GM21447 (cell line): ENCODE data around the gene EIF1B.

Source experiments
- ATAC-seq: cut with Tn5 transposase; IDR thresholded peaks from one replicate; pipeline ENCODE4 v1.9.1; 2021; ENCODE audit not compliant: unreplicated experiment

The EIF1B gene

DNA sequence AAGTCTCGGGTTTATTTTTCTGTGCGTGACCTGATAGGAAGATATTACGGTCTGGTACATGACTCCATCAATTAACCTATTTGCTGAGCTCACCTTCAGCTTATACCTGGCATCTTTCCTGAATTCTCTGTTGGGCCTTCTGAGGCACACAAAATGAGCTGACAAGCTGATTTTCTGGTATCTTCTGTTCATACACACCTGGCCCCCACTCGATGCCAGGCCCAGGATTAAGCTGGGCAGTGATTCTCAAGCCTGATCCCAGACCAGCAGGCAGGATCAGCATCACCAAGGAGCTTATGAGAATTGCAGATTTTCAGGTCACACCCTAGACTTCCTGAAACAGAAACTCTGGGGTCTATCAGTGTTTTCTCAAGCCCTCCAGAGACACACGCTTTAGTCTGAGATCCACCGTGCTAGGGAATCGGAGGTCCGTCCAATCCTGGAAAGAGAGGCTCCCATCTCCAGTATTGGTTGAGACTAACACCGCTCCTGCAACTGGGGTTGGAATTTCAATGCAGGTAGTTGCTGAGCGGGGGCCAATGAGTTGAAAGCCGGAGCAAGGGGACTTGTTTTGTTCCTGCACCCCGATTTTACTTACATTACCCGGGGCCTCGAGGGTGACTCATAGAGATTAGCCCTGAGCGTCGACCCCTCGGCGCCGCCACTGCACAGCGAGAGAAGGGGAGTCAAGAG is 636 bp upstream of the EIF1B start:
- ATAC-seq, result no peak

DNA sequence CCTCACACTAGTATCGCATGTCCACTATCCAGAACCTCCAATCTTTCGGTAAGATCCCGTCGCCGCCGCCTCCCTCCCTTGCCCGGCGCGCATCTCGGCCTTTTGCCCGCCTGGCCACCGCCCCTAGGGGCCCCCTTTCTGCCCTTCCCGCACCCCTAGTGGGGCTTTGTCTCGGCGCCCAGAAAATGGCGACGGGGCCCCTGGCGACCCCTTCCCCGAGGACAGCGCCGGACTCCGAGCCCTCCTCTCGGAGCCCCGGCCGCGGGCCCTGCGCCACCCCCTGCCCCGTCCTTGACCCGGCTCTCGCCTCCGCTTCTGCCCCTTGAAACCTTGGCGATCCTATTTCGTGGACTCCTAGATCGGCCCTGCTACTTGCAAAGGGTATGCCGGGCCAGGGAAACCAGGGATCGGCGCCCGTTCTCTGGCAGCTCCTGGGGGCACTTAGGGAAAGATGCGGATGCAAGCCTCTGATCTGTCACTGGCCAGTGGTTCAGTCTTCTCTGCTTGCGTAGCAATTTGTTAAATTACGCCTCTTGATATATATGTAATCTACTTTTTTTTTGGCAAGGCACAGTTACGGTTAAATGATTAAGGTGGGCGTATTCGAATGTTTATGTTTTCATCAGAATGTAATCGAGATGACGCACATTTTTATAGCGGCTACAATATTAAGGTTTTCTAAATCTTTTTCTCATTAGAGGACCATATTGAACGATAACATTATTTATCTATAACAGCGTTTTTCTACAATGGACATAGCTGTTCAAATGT is 603 bp downstream of the EIF1B start:
- peak; percentile 26 for ATAC-seq

- ATAC-seq, result no peak
Observed at GRCh38 chr3:40310705-40311104, 1.2 kb downstream of the EIF1B start.

DNA sequence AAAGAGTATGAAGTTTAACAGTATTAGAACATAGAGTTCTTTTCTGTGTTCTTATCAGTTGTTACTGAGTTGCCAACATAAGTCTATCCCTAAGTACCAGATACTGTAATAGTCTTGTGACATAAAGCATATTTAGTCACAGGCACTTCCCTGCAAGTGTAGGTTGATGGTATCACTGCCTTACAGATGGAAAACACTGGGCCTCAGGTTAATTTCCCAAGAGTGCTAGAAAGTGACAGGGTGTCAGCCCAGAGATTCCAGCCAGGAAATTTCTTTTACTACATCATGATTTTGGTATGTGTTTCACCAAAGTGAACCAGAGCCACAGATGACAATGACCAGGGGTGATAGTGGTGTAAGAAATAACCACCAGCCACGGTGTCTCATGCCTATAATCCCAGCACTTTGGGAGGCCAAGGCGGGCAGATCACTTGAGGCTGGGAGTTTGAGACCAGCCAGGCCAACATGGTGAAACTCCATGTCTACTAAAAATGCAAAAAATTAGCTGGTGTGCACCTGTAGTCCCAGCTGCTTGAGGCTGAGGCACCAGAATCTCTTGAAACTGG is 3.2 kb downstream of the EIF1B start:
- ATAC-seq, result no peak

- no peak for ATAC-seq
Observed at GRCh38 chr3:40313975-40314860, 4.7 kb downstream of the EIF1B start.

GRCh38 chr3:40317061-40317855 is 7.8 kb downstream of the EIF1B start:
- peak; percentile 84 for ATAC-seq

DNA sequence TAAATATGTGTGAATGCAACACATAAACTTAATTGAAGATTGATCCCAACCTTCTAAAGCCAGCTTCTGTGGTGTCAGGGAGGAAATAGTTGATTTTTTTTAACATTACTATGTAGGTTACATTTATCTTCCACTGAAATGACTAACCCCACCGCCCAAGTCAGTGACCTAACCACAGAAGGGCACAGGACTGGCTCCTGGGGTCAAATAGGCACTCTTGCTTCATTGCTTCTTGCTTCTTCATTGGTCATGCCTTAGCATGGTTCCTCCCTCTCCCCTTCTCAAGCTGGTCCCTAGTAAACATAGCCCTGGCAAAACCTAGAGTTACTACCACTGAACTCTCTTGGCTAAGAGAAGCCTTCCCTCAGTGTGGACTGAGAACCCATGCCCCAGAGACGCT is 12.3 kb downstream of the EIF1B start:
- no peak for ATAC-seq

- ATAC-seq, result no peak
Observed at GRCh38 chr3:40323946-40324345, 14.4 kb downstream of the EIF1B start.

- no peak for ATAC-seq
Observed at GRCh38 chr3:40324621-40325020, 15.1 kb downstream of the EIF1B start.

GRCh38 chr3:40325465-40325864 is 16.0 kb downstream of the EIF1B start:
- no peak for ATAC-seq

GRCh38 chr3:40328374-40328773 is 18.9 kb downstream of the EIF1B start:
- no peak for ATAC-seq

- ATAC-seq, result no peak
Observed at GRCh38 chr3:40329071-40329470, 19.6 kb downstream of the EIF1B start.

DNA sequence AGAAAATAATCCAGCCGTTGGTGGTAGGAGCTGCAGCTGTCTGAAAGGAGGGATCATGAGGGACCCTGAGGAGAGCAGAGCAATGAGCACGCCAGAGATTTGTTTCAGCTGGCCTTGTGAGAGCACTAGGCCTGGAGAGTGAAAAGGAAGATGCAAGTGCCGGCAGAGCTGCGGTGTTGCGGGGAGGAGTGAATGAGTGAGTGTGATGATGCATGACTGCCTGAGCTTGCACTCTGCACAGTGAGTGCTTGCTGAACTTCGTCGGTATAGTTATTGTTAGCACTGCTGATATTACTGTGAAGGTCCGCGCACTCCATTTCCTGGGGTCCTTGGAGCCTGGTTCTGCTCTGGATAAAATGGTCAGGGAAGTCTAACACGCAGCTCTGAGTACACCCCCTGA is 23.2 kb downstream of the EIF1B start:
- no peak for ATAC-seq

DNA sequence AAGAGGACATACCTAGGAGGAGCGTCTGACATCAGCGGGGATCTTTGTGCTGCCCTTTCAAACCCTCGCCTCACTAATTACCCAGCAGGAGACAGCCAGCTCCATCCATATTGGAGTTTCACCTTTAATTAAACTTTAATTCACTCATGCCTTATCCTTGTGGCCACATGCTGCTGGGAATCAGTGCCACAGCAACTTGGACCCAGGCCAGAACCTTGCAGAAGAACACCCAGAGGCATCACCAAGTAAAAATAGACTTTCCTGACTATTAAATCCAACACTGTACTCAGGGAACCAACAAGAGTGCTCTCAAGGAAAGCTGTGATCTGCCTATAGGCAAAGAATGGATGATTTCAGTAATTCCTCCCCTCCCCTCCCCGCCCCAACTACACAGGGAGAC is 23.9 kb downstream of the EIF1B start:
- ATAC-seq, result no peak

DNA sequence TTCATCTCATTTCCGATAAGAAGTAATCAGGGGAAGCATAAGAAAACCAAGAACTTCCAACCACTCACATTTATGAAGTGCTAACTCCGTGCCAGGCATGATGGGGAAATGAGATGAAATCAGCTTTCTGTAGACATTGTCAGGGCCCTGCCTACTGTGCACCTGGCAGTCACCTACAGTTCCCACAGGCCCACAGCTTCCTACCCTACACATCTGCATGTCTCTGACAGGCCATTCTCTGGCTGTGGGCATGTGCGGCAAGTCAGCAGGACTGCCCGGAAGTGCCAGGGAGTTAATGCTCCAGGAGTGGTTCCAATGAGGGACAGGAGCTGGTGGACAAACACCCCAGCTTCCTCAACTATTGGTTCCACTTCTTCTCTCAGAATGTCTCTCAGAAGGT is 24.3 kb downstream of the EIF1B start:
- no peak for ATAC-seq

DNA sequence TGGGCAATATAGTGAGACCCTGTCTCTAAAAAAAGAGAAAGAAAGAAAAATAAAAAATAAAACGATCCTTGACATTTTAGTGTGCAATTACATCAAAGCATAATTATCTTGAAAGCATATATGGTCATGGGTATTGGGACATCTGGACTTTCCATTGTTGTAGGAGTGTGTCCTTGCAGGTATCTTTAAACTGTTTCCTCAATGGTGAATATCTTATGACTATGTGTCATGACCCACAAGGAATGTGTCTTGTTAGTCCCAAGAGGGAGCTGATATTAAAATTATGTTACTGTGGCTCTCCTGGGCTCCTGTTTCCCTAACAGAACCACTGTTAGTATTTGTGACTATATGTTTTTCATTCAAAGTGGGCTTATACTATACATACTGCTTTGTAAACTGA is 26.6 kb downstream of the EIF1B start:
- no peak for ATAC-seq

DNA sequence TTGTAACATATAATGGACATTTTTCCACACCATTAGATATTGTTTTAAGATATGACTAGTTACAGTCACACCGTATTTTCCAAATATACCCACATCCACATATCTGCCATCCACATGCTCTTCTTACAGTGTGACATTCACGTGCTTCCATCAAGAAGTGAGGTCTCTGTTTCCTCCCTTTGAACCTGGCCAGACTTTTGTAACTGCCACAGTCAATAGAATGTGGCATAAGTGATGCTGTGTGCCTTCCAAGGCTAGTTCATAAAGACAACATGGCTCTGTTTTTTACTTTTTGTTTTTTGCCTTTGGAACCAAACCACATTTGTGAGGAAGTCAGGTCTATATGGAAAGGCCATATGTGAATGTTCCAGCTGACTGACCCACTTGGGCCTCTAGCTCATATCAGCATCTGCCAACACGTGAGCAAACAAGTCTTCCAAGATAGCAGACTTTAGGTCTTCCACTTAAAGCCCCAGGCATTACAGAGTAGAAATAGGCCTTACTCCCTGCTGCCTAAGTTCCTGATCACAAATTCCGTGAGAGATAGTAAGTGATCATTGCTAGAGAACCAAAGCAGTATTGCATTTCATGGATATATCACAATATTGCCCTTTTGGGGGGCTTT is 27.1 kb downstream of the EIF1B start:
- ATAC-seq, result no peak

GRCh38 chr3:40337136-40338108 is 27.9 kb downstream of the EIF1B start:
- ATAC-seq, result peak; percentile 66

GRCh38 chr3:40339871-40340270 is 30.4 kb downstream of the EIF1B start:
- ATAC-seq, result no peak
